IPS-20b (cell line): ENCODE data around the gene DEGS1.

Source experiments
- H3K27ac ChIP-seq: one replicate; pipeline ENCODE4 v1.5.1; 2013; ENCODE audit warnings: low read length
- H3K27me3 ChIP-seq: 2 replicates; pipeline ENCODE4 v1.6.1; 2013; ENCODE audit warnings: mild to moderate bottlenecking, low read length, inconsistent platforms; ENCODE audit not compliant: insufficient read depth
- H3K36me3 ChIP-seq: 2 replicates; pipeline ENCODE4 v1.6.1; 2013; ENCODE audit warnings: low read depth, mild to moderate bottlenecking, inconsistent platforms, low read length, moderate library complexity; ENCODE audit not compliant: insufficient read depth
- H3K4me1 ChIP-seq: 2 replicates; pipeline ENCODE4 v1.6.1; 2013; ENCODE audit warnings: mild to moderate bottlenecking, control low read depth, inconsistent platforms, low read length, moderate library complexity; ENCODE audit not compliant: insufficient read depth
- H3K4me3 ChIP-seq: 2 replicates; pipeline ENCODE4 v1.5.1; 2013; ENCODE audit warnings: mild to moderate bottlenecking, low read length, inconsistent platforms
- H3K9ac ChIP-seq: 2 replicates; pipeline ENCODE4 v1.6.1; 2013; ENCODE audit warnings: low read depth, mild to moderate bottlenecking, inconsistent platforms, low read length, moderate library complexity
- H3K9me3 ChIP-seq: 2 replicates; pipeline ENCODE4 v1.6.1; 2013; ENCODE audit warnings: mild to moderate bottlenecking, low read depth, low read length, inconsistent platforms; ENCODE audit not compliant: insufficient read depth

The DEGS1 gene

GRCh38 chr1:224168859-224169380 is 14.1 kb upstream of the DEGS1 start:
- Histone ChIP-seq H3K4me3 (no peak overlapping the region), H3K4me1 (peaks cover 24% of the 10 kb centered on the region), H3K9me3 (no peaks in the 10 kb centered on the region), H3K36me3 (no peaks in the 10 kb centered on the region), H3K27me3 (no peaks in the 10 kb centered on the region), H3K27ac (no peak overlapping the region), H3K9ac (no peak overlapping the region)

DNA sequence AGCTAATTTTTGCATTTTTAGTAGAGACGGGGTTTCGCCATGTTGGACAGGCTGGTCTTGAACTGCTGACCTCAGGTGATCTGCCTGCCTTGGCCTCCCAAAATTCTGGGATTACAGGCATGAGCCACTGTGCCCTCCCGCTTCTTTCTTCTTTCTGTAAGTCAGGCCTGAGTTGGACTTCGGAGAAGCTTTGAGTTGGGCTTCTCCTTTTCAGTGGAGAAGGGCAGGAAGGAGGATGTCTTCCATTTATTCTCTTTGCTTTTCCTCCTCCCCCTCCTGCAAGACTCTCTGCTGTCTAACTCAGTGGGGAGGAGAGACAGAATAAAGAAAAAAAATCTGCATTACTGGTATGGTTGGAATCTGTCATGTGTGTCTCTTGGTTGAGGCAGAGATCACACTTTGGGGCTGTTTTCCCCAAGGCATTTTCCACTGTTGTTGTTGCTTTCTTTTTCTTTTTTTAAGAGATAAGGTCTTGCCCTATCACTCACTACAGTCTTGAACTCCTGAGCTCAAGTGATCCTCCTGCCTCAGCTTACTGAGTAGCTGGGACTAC is 13.2 kb upstream of the DEGS1 start:
- H3K9ac ChIP-seq, result peak overlapping the region; percentile 6; the same call in 1 of the 2 replicates
- H3K9me3 ChIP-seq, result no peaks in the 10 kb centered on the region
- H3K36me3 ChIP-seq, result no peaks in the 10 kb centered on the region
- peaks cover 15% of the 10 kb centered on the region; the same call in 1 of the 2 replicates for H3K4me1 ChIP-seq
- no peak overlapping the region for H3K27ac ChIP-seq
- H3K4me3 ChIP-seq, result no peak overlapping the region
- H3K27me3 ChIP-seq, result no peaks in the 10 kb centered on the region

DNA sequence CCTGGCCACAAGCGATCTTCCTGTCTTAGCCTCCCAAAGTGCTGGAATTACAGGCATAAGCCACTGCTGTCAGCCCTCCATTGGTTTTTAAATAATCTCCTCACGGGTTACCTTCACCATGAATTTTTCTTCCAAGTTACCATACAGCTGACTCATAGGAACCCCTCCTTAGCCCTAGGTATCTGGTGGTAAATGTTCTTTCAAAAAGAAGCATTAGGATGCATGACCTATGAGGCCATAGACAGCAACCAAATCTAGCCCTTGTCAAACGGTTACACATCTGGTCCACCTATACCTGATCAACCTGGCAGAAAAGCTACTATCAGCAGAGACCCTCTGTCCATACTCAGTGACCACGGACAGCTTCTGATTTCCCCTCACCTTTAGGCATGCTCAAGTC is 12.7 kb upstream of the DEGS1 start:
- H3K9ac ChIP-seq, result peak overlapping the region; percentile 6; the same call in 1 of the 2 replicates
- H3K9me3 ChIP-seq, result no peaks in the 10 kb centered on the region
- no peak overlapping the region for H3K4me3 ChIP-seq
- no peaks in the 10 kb centered on the region for H3K27me3 ChIP-seq
- H3K27ac ChIP-seq, result no peak overlapping the region
- H3K4me1 ChIP-seq, result peaks cover 14% of the 10 kb centered on the region; the same call in 1 of the 2 replicates
- no peaks in the 10 kb centered on the region for H3K36me3 ChIP-seq

GRCh38 chr1:224170748-224171478 is 12.1 kb upstream of the DEGS1 start:
- no peaks in the 10 kb centered on the region for H3K9me3 ChIP-seq
- H3K4me1 ChIP-seq, result peaks cover 14% of the 10 kb centered on the region; the same call in 1 of the 2 replicates
- no peaks in the 10 kb centered on the region for H3K27me3 ChIP-seq
- no peak overlapping the region for H3K4me3 ChIP-seq
- H3K9ac ChIP-seq, result no peak overlapping the region
- no peak overlapping the region for H3K27ac ChIP-seq
- H3K36me3 ChIP-seq, result no peaks in the 10 kb centered on the region

GRCh38 chr1:224172229-224172628 is 10.8 kb upstream of the DEGS1 start:
- Histone ChIP-seq H3K9ac (no peak overlapping the region), H3K9me3 (no peaks in the 10 kb centered on the region), H3K27me3 (no peaks in the 10 kb centered on the region), H3K27ac (no peak overlapping the region), H3K36me3 (no peaks in the 10 kb centered on the region), H3K4me3 (no peak overlapping the region), H3K4me1 (peaks cover 14% of the 10 kb centered on the region; the same call in 1 of the 2 replicates)

GRCh38 chr1:224173523-224173922 is 9.5 kb upstream of the DEGS1 start:
- H3K9me3 ChIP-seq, result no peaks in the 10 kb centered on the region
- H3K27ac ChIP-seq, result no peak overlapping the region
- peaks cover 14% of the 10 kb centered on the region; the same call in 1 of the 2 replicates for H3K4me1 ChIP-seq
- H3K27me3 ChIP-seq, result no peaks in the 10 kb centered on the region
- no peak overlapping the region for H3K4me3 ChIP-seq
- H3K9ac ChIP-seq, result no peak overlapping the region
- no peaks in the 10 kb centered on the region for H3K36me3 ChIP-seq

DNA sequence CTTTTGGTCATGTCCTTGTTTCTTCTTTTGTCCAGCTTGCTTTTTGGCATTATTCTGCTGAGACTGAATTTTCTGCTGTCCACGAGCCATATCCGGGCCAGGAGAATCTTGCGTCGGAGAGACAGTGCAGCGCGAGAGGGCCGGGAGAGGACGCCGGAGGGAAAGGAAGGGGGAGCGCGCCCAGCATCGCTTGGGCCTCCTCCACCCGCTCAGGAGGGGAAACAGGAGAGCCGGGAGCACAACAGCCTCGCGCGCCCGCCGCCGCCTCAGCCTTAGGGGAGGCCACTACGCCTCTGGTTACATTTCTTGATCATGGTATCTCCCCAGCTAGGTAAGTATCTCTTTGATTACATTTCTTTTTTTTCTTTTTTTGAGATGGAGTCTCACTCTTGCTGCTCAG is 7.4 kb upstream of the DEGS1 start:
- Histone ChIP-seq H3K4me1 (no peaks in the 10 kb centered on the region; the same call in 1 of the 2 replicates), H3K4me3 (no peak overlapping the region; the same call in 1 of the 2 replicates), H3K9me3 (no peaks in the 10 kb centered on the region), H3K27me3 (no peaks in the 10 kb centered on the region), H3K27ac (no peak overlapping the region), H3K9ac (no peak overlapping the region), H3K36me3 (no peaks in the 10 kb centered on the region)

DNA sequence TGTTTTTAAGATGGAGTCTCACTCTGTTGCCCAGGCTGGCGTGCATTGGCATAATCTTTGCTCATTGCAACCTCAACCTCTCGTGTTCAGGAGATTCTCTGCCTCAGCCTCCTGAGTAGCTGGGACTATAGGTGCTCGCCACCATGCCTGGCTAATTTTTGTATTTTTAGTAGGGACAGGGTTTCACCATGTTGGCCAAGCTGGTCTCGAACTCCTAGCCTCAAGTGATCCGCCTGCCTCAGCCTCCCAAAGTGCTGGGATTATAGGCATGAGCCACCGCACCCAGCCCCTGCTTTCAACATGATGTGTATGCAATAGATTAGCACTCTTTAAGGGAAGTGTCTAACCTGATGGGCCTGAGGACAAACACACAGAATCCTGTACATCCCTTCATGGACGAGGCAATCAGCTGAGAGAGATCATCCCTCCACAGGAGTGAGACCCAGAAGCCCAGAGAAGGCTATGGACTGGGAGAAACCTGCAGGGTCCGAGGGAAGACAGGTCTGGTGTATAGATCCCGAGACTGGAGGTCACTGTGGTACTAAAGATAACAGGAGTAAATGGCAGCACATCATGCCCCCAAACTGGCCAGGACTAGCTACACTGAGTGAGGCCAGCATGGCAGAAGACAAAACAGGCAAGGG is 5.6 kb upstream of the DEGS1 start:
- H3K27ac ChIP-seq, result no peak overlapping the region
- H3K27me3 ChIP-seq, result no peaks in the 10 kb centered on the region
- H3K9ac ChIP-seq, result no peak overlapping the region
- H3K4me1 ChIP-seq, result 0 out of 2 replicates have a peak, but pooled peaks cover 3% of the 10 kb centered on the region
- no peak overlapping the region for H3K4me3 ChIP-seq
- H3K36me3 ChIP-seq, result no peaks in the 10 kb centered on the region
- no peaks in the 10 kb centered on the region for H3K9me3 ChIP-seq

DNA sequence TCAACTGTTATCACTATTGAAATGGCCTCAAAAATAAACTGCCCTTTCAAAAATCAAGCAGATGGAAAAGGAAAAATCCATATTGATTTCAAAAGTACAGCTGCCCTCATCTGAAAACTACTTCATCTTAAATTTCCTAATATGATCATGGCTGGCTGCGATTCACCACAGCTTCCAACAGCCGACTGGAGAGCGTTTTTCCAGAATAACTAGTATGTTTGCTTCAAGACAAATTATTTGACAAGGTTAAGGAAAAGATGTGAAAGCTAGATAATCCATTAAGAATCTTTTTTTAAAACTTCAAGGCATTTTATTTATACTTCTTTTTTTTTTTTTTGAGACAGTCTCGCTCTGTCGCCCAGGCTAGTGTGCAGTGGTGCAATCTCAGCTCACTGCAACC is 4.1 kb upstream of the DEGS1 start:
- Histone ChIP-seq H3K9me3 (no peaks in the 10 kb centered on the region), H3K4me1 (0 out of 2 replicates have a peak, but pooled peaks cover 5% of the 10 kb centered on the region), H3K27me3 (no peaks in the 10 kb centered on the region), H3K9ac (no peak overlapping the region), H3K36me3 (no peaks in the 10 kb centered on the region), H3K27ac (no peak overlapping the region), H3K4me3 (no peak overlapping the region)

DNA sequence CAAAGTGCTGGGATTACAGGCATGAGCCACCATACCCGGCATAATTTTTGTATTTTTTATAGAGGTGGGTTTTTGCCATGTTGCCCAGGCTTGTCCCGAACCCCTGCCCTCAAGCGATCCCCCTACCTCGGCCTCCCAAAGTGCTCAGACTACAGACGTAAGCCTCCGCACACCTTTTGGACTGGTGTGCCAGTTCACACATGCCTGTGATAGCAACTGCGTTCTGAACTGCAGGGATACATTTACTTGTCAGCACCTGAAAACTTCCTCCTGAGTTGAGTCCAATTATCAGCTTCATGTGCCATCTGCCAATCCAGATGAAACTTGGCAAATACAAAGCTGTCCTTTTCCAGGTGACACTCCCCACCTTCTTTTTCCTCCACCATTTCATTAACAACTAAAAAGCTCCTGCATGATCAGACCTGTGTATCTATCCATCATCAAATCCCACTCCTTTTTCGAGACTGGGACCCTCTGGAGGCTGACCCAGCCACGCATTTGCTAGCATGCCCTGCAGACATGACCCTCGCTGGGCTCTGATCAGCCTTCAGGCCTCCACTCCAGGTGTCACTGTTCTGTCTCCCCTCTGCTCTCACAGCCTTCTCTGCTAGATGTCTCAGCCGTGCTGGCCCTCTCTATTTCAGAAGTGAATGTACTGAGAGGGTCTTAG is 2.1 kb upstream of the DEGS1 start:
- no peaks in the 10 kb centered on the region for H3K9me3 ChIP-seq
- 0 out of 2 replicates have a peak, but pooled peaks cover 5% of the 10 kb centered on the region for H3K4me1 ChIP-seq
- H3K27me3 ChIP-seq, result no peaks in the 10 kb centered on the region
- H3K36me3 ChIP-seq, result no peaks in the 10 kb centered on the region
- H3K4me3 ChIP-seq, result no peak overlapping the region
- no peak overlapping the region for H3K9ac ChIP-seq
- no peak overlapping the region for H3K27ac ChIP-seq

- Histone ChIP-seq H3K9ac (no peak overlapping the region), H3K4me3 (no peak overlapping the region), H3K9me3 (no peaks in the 10 kb centered on the region), H3K4me1 (0 out of 2 replicates have a peak, but pooled peaks cover 5% of the 10 kb centered on the region), H3K27me3 (no peaks in the 10 kb centered on the region), H3K36me3 (no peaks in the 10 kb centered on the region), H3K27ac (no peak overlapping the region)
Measured at GRCh38 chr1:224181453-224181810, 1.6 kb upstream of the DEGS1 start.
